HG03135 (cell line): ENCODE data around the gene CRYZ.
"Not testable (repeated sequence)": the region's sequence is repeated elsewhere in the genome, so short reads cannot be mapped to it uniquely, and the experiment has no call there.

ENCODE experiments used
- ATAC-seq: cut with Tn5 transposase; IDR thresholded peaks from one replicate; pipeline ENCODE4 v1.9.1; 2021; ENCODE audit warnings: mild to moderate bottlenecking, moderate library complexity; ENCODE audit not compliant: unreplicated experiment

The CRYZ gene, protein sequence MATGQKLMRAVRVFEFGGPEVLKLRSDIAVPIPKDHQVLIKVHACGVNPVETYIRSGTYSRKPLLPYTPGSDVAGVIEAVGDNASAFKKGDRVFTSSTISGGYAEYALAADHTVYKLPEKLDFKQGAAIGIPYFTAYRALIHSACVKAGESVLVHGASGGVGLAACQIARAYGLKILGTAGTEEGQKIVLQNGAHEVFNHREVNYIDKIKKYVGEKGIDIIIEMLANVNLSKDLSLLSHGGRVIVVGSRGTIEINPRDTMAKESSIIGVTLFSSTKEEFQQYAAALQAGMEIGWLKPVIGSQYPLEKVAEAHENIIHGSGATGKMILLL

DNA sequence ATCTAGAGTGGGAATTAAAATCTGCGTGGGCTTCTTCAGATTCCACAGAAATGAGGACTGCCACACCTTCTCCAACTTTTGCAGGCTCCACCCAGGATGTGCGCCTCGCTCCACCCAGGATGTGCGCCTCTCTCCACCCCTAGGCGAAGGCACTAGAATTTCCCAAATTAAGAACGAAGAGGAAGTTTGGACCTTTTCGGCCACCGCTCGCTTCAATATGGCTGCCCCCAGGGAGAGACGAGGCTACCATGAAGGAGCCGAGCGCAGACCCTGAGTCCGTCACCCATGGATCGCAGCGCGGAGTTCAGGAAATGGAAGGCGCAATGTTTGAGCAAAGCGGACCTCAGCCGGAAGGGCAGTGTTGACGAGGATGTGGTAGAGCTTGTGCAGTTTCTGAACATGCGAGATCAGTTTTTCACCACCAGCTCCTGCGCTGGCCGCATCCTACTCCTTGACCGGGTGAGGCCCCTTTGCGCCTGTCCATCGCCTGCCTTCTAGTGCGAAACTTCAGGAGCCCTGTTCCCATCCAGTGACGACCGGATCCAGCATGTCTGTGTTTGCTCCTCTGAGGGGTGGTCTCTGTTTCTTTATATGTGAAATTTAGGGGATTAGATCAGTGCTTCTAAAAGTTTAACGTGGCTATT lies at the start of gene CRYZ, which contains the start of gene TYW3:
Gene CRYZ, minus strand, starts transcription at position 91 of the 644 bp plus-strand sequence. CDS start 8,229 bp downstream, outside the sequence.
Gene TYW3, plus strand, starts transcription at position 193 of the 644 bp plus-strand sequence. Its CDS starts 93 bp downstream, at position 286.
- ATAC-seq = peak; percentile 69

DNA sequence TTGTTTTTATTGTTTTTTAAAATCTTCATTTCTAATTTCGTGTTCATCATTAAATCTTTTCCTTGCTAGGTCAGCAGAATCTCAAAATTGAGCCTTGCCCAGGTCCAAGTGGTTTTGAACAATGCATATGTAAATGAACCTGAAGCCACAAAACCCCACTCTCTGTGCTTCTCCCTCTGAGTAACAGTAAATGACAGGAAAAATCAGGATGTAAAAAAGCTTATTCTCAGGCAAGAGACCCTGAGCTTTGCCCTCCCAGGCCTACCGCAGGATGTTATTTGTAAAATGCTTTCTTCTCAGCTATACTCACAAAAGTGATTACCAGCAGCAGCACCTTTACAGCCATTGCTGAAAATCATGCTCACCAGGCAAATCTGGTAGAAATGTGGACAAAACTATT lies 47.7 kb upstream of the CRYZ start:
- no peak for ATAC-seq

DNA sequence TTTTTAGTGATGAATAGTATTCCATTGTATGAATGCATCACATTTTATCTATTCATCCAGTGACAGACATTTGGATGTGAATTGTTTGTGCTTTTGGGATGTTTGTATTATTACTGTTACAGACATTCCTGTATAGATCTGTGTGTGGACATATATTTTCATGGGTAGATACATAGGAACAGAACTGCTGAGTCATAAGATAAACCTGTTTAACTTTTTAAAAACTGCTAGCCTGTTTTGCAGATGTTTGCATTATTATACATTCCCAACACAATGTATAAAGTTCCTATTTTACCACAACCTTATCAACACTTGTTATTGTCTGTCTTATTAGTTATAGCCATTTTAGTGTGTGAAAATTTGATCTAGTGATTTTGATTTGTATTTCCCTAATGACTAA lies 46.9 kb upstream of the CRYZ start:
- ATAC-seq = no peak

DNA sequence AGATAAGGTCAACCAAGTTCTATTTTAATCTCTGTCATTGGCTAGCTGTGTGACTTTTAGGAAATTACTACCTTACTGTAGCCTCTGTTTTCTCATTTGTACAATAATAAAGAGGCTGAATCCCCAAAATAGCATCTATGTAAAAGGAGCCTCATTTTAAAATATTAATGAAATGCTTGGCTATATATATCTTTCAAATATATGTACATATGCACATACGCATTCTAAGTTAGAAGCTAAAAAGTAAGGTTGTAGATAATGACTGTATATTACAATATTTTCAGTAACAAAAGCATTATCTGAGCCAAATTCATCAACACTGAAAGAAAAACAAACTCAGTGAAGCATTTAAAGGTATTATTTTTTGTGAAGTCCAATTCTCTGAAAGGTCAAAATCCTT lies 44.7 kb upstream of the CRYZ start:
- ATAC-seq = no peak

DNA sequence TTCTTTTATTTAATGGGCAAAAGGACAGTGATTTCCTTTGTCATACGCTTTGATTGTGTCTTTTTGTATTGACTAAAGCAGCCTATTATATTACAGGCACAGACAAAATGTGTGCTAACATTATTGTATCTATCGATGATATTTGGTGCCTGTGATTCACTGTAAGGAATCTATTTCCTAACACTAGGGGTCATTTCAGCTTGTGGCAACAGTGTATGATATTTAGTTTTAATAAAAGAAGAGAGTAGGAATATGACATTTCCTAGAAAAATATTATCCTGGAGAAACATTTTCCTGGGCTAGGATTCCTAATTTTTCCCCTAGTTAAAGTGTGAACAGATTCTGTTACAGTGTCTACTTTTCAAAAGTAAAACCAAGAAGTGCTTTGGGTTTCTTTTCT lies 42.9 kb upstream of the CRYZ start:
- ATAC-seq = no peak

DNA sequence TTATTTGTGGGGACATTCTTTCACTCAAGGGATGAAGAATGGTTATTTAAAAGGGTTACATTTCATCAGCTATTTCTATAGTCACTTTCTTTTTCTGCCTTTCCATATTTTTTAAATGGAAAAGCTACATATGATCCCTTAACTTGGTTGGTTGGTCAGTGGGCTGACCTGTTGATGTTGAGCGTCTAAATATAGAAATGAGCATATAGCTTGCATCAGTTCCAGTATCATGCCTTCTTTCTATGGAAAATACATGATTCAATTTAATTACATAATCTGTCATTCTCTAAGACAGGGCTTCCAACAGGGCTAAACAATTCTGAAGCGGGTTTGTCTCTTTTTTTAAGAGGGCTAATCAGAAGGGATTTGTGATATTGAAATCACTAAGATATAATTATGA lies 40.7 kb upstream of the CRYZ start:
- no peak for ATAC-seq

DNA sequence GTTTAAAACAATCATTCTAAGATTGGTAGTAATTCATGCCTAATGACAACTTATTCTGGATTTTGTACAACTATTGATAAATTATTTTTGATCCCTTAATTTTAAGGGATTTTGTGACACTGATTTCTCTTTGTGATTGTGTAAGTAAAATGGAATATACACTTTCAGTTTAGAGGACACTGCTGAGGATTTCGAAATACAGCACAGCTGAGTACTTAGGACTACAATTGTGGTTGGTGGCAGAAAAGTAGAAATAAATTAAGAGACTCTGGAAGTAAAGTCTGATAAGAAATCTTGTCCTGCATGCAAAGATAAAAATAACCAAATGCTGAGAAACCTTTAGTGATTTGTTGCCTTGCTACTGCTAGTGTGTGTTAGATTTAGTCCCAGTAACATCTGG lies 40.1 kb upstream of the CRYZ start:
- ATAC-seq = no peak

DNA sequence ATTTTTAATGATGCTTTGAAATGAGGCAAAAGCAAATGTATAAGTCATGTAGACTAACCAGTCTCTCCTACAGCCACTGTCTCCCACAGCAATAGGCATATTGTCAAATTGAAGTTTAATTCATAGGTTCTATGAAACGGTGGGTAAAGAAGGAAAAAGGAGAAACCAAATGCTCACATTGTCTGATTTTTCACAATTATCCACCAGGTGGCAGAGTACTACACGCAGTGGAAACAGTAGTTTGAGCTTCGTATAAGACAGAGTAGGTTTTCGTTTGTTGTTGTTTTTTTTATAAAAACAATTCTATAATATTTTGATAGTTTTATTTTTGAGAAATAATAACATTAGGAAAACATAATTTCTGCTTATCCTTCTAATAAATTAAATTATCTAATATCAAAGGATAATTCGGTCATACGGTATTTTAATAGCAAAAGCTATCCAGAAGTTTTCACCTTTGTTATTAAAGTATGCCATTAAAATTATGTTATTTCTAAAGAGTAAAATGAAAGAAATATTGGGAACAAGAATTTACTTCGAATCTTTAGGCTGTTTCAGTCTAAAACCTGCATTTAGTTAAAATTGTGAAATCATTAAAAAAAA lies 39.2 kb upstream of the CRYZ start:
- peak; percentile 84 for ATAC-seq

DNA sequence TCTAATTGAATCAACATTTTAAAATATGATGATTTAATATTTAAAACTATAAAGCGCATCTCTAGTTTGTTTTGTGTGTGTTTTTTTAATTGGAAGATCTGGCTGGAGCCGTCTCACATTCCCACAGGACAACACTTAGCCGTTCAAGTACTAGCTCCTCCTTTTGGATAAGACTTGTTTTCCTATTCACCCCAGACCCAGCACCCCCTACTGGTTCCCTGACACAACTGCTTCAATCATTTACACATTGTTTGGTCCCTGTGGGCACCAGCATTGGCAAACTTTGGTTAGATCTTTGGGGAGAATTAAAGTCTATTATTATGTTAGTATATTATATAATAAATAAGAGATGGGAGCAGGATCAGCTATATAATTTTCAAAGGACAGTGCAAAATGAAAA lies 34.6 kb upstream of the CRYZ start:
- ATAC-seq = no peak

DNA sequence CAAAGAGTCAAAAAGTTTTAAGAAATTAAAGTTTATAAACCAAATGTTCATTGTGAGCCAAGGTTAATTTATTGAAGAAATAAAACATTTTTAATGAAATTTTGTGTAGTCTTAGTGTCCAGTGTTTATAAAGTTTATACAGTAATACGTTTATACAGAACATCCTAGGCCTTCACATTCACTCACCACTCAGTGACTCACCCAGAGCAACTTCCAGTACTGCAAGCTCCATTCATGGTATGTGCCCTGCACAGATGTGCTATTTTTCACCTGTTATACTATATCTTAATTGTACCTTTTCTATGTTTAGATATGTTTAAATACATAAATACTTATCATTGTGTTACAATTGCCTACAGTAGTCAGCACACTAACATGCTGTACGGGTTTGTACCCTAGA lies 33.7 kb upstream of the CRYZ start:
- ATAC-seq = no peak

DNA sequence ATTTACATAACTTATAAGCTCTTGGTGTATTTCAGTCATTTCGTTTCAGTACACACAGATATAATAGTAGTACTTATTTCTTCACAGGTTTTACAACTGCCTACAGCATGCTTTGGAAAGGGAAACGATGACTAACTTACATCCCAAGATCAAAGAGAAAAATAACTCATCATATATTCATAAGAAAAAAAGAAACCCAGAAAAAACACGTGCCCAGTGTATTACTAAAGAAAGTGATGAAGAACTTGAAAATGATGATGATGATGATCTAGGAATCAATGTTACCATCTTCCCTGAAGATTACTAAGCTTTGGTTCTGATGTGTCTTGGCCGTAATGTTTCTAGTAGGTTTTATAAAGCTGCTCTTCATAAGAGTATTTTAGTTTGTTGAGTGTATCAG lies 31.0 kb upstream of the CRYZ start:
- no peak for ATAC-seq

DNA sequence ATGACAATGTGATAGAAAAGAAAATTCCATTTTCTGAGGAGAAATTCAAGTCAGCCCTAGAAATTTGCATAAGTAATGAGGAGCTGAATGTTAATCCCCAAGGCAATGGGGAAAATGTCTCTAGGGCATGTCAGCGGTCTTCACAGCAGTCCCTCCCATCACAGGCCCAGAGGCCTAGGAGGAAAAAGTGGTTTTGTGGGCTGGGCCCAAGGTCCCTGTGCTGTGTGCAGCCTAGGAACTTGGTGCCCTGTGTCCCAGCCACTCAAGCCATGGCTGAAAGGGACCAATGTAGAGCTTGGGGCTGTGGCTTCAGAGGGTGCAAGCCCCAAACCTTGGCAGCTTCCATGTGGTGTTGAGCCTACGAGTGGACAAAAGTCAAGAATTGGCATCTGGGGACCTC lies 23.8 kb upstream of the CRYZ start:
- not testable (repeated sequence) for ATAC-seq

DNA sequence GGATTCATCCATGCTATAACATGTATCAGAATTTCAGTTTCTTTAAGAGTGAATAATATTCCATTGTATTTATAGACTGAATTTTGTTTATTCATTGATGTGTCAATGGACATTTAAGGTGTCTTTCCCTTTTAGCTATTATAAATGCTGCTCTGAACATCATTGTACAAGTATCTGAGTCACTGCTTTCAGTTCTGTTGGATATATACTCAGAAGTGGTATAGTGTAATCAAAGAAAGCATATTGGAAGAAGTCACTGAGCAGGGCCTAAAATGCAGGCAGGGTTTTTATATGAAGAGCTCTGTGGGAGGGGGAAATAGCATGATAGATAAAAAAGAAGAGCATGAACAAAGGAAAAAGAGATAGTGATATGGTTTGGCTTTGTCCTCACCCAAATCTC lies 22.6 kb upstream of the CRYZ start:
- no peak for ATAC-seq

DNA sequence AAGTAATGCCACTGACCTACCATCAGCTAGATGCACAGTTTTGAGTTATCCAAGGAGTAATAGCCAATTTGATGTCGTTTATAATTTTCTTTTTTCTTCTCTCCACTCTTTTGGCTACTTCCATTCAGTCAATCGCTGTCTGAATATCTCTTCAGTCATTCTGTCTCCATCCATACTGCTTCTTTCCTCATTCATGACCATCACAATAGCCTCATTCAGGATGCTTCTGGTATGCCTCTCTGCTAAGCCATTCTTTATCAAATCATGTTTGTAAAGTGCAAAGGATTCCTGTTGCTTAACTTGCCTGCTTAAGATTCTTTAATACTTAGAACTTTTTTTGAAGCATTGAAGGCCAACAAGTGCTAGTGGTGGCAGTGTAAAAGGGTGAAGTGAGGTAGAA lies 20.3 kb upstream of the CRYZ start:
- ATAC-seq = no peak

DNA sequence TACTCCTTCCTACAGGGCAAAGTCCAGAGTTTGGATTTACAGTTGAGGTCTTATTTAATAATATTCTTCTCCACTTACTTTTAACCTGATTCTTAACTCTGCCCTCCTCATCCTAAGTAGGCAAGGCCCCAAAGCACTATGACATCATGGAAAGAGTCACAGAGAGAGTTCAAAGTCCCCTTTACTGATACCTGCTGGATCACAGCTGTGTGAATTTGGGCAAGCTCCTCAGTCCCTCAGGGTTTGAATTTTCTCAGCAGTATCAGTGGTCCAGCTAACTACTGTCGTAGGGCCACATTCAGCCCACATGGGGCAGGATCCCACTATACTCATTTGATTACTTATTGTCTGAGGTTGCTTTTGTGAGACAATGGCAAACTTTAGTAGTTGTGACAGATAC lies 16.1 kb upstream of the CRYZ start:
- peak; percentile 78 for ATAC-seq

DNA sequence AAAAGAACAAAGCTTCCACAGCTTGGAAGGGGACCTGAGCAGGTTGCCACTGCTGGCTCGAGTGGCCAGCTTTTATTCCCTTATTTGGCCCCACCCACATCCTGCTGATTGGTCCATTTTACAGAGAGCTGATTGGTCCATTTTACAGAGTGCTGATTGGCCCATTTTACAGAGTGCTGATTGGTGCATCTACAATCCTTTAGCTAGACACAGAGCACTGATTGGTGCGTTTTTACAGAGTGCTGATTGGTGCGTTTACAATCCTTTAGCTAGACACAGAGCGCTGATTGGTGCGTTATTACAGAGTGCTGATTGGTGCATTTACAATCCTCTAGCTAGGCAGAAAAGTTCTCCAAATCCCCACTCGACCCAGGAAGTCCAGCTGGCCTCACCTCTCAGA lies 12.4 kb upstream of the CRYZ start:
- ATAC-seq = not testable (repeated sequence)

DNA sequence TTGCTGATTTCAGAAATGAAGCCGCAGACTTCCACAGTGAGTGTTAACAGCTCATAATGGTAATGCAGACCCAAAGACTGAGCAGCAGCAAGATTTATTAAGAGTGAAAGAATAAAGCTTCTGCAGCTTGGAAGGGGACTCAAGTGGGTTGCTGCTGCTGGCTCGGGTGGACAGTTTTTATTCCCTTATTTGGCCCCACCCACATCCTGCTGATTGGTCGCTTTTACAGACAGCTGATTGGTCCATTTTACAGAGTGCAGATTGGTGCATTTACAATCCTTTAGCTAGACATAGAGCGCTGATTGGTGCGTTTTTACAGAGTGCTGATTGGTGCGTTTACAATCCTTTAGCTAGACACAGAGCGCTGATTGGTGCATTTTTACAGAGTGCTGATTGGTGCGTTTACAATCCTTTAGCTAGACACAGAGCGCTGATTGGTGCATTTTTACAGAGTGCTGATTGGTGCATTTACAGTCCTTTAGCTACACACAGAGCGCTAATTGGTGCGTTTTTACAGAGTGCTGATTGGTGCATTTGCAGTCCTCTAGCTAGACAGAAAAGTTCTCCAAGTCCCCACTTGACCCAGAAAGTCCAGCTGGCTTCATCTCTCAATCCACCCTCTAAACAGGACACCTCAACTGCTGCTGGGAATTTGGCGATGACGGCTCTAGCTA lies 7.6 kb upstream of the CRYZ start:
- ATAC-seq = not testable (repeated sequence)

DNA sequence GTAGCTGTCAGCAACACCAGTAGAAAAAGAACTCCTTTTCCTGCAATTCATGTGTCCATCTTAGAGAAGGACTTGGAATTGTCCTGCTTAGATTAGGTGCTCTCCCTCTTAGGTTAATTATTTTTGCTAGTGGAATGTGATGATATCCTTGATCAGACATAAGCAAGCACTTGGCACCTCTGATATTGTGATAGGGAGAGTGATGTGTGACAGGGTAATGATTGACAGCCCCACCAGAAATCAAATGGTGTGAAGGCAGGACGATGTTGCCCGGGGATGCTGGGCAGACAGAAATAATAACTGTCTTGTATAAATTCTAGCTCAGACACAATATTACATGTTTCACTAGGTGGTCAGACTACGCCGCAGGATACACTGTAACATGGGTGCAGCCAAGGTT lies 4.5 kb upstream of the CRYZ start:
- no peak for ATAC-seq

DNA sequence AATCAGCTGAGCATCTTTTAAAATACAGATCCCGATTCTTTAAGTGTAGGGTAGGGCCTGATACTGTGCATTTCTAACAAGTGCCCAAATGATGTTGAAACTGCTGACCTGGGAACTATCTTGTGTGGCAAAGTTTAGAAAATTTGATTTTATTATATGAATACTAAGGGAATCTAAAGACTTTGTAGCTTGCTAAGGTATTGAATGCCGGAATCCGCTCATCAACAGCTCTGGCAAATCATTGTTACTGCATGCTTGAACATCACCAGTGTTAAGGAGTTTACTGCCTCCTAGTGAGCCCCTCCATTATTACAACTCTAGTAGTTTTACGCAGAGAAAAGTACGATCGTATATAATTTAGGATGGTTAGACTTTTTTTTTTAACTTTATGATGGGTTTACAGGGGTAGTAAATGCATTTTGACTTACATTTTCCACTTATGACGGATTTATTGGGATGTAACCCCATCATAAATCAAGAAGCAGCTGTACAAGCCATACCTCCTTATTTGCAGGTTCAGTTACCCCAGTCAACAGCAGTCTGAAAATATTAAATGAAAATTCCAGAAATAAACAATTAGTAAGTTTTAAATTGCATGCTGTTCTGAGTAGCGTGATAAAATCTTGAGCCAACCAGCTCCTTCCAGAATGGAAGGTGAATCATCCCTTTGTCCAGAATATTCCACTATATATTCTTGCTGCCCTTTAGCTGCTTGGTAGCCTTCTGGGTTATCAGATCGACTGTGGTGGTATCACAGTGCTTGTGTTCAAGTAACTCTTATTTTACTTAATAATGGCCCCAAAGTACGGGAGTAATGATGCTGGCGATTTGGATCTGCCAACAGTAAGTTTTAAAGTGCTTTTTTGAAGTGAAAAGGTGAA lies 994 bp upstream of the CRYZ start:
- ATAC-seq = peak; percentile 56

DNA sequence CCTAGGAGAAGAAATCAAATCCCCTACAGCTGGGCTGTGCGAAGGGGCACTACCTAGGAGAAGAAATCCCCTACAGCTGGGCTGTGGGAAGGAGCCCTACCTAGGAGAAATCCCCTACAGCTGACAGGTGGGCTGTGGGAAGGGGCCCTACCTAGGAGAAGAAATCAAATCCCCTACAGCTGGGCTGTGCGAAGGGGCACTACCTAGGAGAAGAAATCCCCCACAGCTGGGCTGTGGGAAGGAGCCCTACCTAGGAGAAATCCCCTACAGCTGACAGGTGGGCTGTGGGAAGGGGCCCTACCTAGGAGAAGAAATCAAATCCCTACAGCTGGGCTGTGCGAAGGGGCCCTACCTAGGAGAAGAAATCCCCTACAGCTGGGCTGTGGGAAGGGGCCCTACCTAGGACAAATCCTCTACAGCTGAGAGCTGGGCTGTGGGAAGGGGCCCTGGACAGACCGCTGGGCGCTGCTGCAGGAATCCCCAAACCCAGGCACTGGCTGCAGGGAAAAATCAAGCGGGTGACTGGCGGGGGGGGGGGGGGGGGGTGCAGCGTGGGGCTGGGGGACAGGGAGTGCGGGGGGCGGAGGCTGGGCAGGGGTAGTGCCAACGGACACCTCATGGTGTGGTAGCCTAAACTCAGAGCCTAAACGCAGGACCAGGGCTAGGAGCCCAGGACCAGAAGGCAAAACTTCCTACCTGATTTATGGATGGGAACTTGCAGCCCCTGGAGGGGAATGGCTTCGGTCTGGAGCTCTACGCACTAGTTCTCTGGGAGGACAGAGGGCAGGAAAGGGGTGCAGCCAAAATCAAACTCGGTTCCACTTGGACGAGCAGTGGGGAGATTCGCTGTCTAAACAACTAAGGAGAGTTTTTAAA lies 541 bp downstream of the CRYZ start:
- peak; percentile 8 for ATAC-seq
